Coronary artery (tissue), 2 donors: ENCODE measurements around the gene NFIB.

Experiments
- DNase-seq: peaks from one replicate; pipeline ENCODE4 v3.0.0-alpha.2; 2017; ENCODE audit warnings: low spot score
- H3K27ac ChIP-seq, 2 donors: fragments of 200-600 bp; sonication (generic); one replicate each; pipeline ENCODE4 v1.5.1; 2016 to 2019
- H3K4me3 ChIP-seq: fragments of 200-600 bp; sonication (generic); 2 replicates; pipeline ENCODE4 v1.5.1; 2016; ENCODE audit warnings: mild to moderate bottlenecking, moderate library complexity
- CTCF ChIP-seq: fragments of 200-600 bp; sonication (generic); IDR thresholded peaks from one replicate; pipeline ENCODE4 v1.5.1; 2019; ENCODE audit warnings: antibody characterized with exemption

NFIB gene

DNA sequence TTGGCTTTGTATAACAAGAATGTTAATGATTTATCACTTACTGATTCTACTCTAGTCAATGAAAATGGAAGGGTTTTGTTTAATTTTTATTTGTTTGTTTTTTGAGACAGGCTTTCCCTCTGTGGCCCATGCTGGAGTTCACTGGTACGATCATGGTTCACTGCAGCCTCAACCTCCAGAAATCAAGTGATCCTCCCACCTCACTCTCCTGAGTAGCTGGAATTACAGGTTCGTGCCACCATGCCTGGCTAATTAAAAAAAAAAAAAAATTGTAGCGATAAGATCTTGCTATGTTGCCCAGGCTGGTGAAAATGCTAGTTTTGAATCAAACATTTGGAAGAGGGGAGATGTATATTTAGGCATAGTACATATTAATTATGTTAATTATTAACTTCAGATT is 209.4 kb downstream of the NFIB start:
- TF ChIP-seq CTCF = no peak
- H3K4me3 ChIP-seq = no peak overlapping the region
- H3K27ac ChIP-seq = no peak overlapping the region
- DNase-seq = no peak

DNA sequence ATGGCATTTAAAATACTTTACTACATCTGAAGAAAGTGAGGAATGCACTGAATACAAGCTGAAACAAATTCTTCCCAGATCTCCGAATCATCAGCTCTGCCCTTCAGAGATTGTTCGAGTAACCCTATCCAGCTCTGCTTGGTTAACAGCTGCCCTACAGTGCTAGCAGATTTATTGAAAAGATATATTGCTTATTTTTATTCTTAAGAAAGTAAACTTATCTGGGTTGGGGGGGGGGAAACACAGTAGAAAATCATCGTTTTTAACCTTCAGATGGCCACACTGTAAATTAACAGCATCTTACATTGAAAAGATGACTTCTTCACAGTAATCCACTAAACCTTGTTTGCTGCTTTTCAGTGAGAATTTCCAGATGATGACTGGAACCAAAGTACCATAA is 210.8 kb downstream of the NFIB start:
- no peak for TF ChIP-seq CTCF
- Histone ChIP-seq H3K27ac (peak overlapping the region; percentile 2 to 37), H3K4me3 (peak overlapping the region; percentile 39)
- DNase-seq = no peak

GRCh38 chr9:14099737-14100136 is 214.2 kb downstream of the NFIB start:
- H3K4me3 ChIP-seq = no peak overlapping the region
- no peak for TF ChIP-seq CTCF
- H3K27ac ChIP-seq = peak overlapping the region in 1 of 2 donors; percentile 23
- DNase-seq = no peak

DNA sequence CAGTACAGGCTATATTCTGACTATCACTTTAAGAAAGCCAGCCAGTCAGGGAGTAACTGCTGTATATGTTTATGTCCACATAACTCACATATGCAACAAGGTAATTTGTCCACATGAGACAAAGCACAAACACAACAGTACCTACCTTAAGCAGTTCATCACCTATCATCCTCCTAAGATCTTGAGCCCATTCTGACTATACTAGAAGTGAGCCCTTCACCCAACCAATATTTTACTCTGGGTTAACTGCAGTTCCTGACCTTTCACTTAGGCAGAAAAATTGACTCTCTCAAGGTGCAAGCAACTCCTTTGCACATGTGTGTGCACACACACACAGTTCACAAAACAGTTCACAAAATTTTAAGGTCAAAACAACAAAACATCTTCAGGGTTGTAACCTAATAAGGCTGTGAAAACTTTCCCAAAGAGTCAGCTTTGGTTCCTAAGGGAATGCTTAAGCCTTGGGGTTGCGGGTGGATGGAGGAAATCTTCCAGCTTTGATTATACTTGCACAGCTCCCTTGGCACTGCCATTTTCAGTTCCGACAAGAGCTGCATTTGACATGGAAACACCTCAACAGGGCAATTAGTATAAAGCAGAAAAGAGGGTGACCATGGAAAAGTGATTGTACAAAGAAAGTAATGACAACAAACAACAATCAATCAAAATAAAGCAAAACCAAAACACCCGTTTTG is 215.3 kb downstream of the NFIB start:
- peak overlapping the region; percentile 39 for H3K4me3 ChIP-seq
- no peak for TF ChIP-seq CTCF
- DNase-seq = no peak
- peak overlapping the region; percentile 23 to 50 for H3K27ac ChIP-seq

DNA sequence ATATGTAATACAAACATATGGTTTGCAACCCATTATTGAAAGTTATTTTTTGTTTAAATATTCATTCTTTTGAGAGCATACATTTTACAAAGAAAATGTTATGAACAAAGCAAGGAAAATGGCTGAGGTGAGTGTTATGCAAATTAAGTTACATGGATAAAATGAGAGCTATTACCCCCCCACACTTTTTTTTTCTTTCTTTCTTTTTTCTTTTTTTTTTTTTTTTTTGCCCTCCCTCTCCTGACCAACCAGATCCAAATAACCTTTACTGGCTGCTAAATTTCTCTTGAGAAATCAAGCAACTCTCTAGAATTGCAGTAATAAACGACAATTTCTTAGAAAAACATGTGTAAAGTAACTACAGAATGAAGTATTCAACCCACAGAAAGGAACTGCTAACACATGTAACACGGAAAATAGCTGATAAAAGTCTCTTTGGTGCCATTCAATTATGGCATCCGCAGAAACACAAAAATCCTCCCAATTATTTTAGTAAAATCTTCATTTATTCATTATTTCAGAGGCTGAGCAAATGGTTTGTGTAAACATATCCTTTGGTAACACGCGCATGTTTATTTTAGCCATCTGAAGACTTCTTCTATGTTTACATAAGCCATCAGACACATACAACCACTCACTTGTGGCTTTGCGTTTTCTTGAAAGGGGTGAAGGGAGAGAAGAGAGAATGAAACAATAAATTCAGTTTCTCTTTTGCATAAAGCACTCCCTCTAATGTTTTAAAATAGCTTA is 216.1 kb downstream of the NFIB start:
- no peak for TF ChIP-seq CTCF
- H3K27ac ChIP-seq = peak overlapping the region in 1 of 2 donors; percentile 80
- no peak for DNase-seq
- H3K4me3 ChIP-seq = peak overlapping the region; percentile 39

DNA sequence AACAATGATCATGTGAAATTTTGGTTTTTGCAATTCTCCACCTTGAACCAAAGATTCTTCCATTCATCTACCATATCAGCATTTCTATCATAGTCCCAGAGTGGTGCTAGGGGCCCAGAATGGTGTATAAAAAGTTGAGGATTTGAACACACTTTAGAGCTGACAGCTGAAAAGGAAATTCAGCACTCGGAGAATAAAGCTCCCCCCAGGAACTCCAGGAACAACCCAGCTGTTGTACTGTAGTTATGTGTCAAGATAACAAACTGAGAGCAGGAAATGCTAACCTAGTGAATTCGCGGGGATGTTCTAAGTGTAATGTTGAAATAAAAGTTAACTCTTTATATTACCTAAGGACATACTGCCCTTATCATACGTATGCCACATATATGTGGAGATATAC is 216.7 kb downstream of the NFIB start:
- DNase-seq = no peak
- TF ChIP-seq CTCF = no peak
- Histone ChIP-seq H3K4me3 (peak overlapping the region; percentile 61), H3K27ac (peak overlapping the region; percentile 79 to 80)
